ENCODE results near the gene SLC20A1. TPM values are rescaled to one million over a fixed set of nuclear protein-coding genes. Genes with fewer than 3 reads are reported as not detected.
A peak's percentile ranks its signal among the peaks of the same experiment; 100 is the strongest.

The SLC20A1 gene
- total and polyA plus RNA-seq, 11 donors: 5.6 to 51.7 (median 12.0) TPM

DNA sequence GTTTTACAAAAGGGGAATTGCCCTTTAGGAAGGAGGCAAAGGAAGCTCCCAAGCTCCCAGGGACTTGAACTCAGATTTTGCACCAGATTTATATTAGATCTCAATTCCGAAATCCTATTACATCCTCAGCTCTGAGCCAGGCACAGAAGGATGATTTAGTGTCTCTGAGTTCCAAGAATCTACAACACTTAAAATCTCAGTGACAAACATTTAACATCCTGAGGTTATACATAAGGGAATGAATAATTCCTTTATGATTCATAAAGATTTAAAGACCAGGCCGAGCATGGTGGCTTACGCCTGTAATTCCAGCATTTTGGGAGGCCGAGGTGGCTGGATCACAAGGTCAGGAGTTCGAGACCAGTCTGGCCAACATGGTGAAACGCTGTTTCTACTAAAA, 16.5 kb upstream of the SLC20A1 start:
- ATAC-seq: no peak
- intact Hi-C loops (cut with DNase I): loop anchor here in 4 of 10 donors (5.0 to 10.0 kb wide), 3 partner anchors 63 to 98 kb away; no protein-coding TSS in a partner anchor
- WGBS, 4 donors: 89 to 99% (median 96%) methylated on average over 6 of the region's 6 CpGs
- Histone ChIP-seq H3K4me3 (no peak overlapping the region), H3K36me3 (no peaks in the 10 kb centered on the region), H3K4me1 (peaks cover 0 to 84% (median 25%) of the 10 kb centered on the region in 12 donors), H3K9me3 (no peaks in the 10 kb centered on the region), H3K27me3 (no peaks in the 10 kb centered on the region), H3K27ac (peak overlapping the region in 1 of 12 donors; percentile 85)
- no peak for TF ChIP-seq POLR2A (IDR thresholded peaks at IDR 0.05)
- TF ChIP-seq, protein P1, sequence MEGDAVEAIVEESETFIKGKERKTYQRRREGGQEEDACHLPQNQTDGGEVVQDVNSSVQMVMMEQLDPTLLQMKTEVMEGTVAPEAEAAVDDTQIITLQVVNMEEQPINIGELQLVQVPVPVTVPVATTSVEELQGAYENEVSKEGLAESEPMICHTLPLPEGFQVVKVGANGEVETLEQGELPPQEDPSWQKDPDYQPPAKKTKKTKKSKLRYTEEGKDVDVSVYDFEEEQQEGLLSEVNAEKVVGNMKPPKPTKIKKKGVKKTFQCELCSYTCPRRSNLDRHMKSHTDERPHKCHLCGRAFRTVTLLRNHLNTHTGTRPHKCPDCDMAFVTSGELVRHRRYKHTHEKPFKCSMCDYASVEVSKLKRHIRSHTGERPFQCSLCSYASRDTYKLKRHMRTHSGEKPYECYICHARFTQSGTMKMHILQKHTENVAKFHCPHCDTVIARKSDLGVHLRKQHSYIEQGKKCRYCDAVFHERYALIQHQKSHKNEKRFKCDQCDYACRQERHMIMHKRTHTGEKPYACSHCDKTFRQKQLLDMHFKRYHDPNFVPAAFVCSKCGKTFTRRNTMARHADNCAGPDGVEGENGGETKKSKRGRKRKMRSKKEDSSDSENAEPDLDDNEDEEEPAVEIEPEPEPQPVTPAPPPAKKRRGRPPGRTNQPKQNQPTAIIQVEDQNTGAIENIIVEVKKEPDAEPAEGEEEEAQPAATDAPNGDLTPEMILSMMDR (IDR thresholded peaks at IDR 0.05): no peak
- DNase-seq: no peak

DNA sequence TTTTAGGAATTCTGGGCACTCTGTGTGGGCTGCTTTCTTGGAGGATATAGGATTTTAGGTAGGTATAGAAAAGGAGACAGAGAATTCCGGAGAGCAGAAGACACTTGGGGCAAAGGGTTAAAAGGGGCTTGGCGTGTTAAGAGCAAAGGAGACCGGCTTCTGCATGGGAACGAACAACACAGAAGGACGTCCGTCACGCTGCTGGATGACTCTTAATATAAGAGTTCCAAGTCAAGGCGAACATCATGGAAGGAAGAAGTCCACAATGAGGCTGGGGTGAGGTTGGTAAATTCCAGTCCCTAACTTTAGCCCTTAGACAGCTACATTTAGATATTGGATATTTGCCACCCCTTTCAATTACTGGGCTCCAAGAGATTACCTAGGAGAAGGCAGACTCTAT, 15.9 kb upstream of the SLC20A1 start:
- intact Hi-C loops (cut with DNase I): loop anchor here in 4 of 10 donors (5.0 to 10.0 kb wide), 3 partner anchors 62 to 97 kb away; no protein-coding TSS in a partner anchor
- WGBS, 4 donors: 70 to 82% (median 78%) methylated on average over 8 of the region's 8 CpGs
- ATAC-seq (no peak), DNase-seq (no peak)
- H3K4me3 ChIP-seq: peak overlapping the region in 1 of 12 donors; percentile 29
- H3K27ac ChIP-seq: peak overlapping the region in 4 of 12 donors; percentile 59 to 85 (median 65)
- H3K27me3 ChIP-seq: no peaks in the 10 kb centered on the region
- peaks cover 0 to 78% (median 23%) of the 10 kb centered on the region in 12 donors for H3K4me1 ChIP-seq
- TF ChIP-seq, protein P1 (IDR thresholded peaks at IDR 0.05): no peak
- TF ChIP-seq POLR2A (IDR thresholded peaks at IDR 0.05): no peak
- no peaks in the 10 kb centered on the region for H3K36me3 ChIP-seq
- no peaks in the 10 kb centered on the region for H3K9me3 ChIP-seq

DNA sequence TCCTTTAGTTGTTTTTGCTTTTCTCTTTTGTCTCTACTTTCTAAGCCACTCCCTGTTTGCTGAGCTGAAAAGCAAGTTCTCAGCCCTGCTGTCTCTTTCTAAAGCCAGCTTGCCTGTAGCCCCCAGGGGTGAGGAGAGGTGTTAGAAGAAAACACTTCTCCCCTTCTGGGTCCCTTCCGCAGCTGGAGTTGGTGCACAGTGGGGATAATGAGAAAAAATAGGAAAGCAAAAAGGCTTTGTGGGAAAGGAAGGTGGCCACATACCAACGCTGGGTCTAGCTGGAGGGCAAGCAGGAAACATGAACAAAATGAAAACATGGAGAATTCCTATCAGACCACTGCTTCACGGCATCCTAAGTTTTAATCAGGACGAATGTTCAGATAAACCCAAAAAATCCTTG, 15.5 kb upstream of the SLC20A1 start:
- no peaks in the 10 kb centered on the region for H3K27me3 ChIP-seq
- peak overlapping the region in 5 of 12 donors; percentile 59 to 85 (median 62) for H3K27ac ChIP-seq
- intact Hi-C loops (cut with DNase I): no loop called here
- peaks cover 0 to 74% (median 23%) of the 10 kb centered on the region in 12 donors for H3K4me1 ChIP-seq
- H3K4me3 ChIP-seq: peak overlapping the region in 2 of 12 donors; percentile 25 to 29
- DNase-seq (no peak), ATAC-seq (no peak)
- no peak for TF ChIP-seq POLR2A (IDR thresholded peaks at IDR 0.05)
- TF ChIP-seq, protein P1 (IDR thresholded peaks at IDR 0.05): no peak
- no peaks in the 10 kb centered on the region for H3K36me3 ChIP-seq
- H3K9me3 ChIP-seq: no peaks in the 10 kb centered on the region
- WGBS, 4 donors: 56 to 74% (median 64%) methylated on average over 4 of the region's 4 CpGs

DNA sequence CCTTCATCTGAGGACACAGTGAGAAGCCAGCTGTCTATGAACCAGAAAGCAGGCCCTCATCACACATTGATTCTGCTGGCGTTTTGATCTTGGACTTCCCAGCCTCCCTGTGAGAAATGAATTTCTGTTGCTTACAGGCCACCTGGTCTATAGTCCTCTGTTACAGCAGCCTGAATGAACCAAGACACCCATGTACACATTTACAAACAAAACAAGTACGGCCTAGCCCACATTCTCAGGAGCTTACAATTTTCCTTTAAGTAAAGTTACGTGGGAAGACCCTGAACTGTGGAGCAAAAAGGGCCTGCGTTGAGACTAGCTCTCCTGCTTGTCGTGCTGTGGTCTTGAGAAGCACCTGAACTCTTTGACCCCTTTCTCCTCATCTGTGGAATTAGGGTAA, 12.0 kb upstream of the SLC20A1 start:
- Histone ChIP-seq H3K36me3 (no peaks in the 10 kb centered on the region), H3K27me3 (no peaks in the 10 kb centered on the region), H3K4me1 (peaks cover 0 to 53% (median 4%) of the 10 kb centered on the region in 12 donors), H3K27ac (no peak overlapping the region), H3K9me3 (no peaks in the 10 kb centered on the region), H3K4me3 (no peak overlapping the region)
- TF ChIP-seq POLR2A (IDR thresholded peaks at IDR 0.05): no peak
- TF ChIP-seq, protein P1 (IDR thresholded peaks at IDR 0.05): no peak
- no peak for ATAC-seq
- no peak for DNase-seq
- WGBS, 4 donors: 94 to 97% (median 95%) methylated on average over 5 of the region's 5 CpGs
- intact Hi-C loops (cut with DNase I): no loop called here

Data from heart left ventricle (tissue), 16 donors.